Ammon's horn (tissue), 1 donor: ENCODE measurements around the gene IPO13.

Source experiments
- DNase-seq: peaks from one replicate; pipeline ENCODE4 v3.0.0-alpha.2; 2016; ENCODE audit warnings: low spot score

IPO13 gene

GRCh38 chr1:43987159-43987902, 40.6 kb downstream of the IPO13 start:
- DNase-seq, result no peak

GRCh38 chr1:43990271-43991199, 43.8 kb downstream of the IPO13 start:
- no peak for DNase-seq

GRCh38 chr1:43991200-43991475, 44.4 kb downstream of the IPO13 start:
- no peak for DNase-seq

- DNase-seq, result peak; percentile 85
Observed at GRCh38 chr1:43991476-43992231, 44.9 kb downstream of the IPO13 start, which contains the start of gene CCDC24. Gene CCDC24, plus strand, starts transcription at chr1:43991599. Its CDS starts 280 bp downstream, at chr1:43991879.

- DNase-seq, result no peak
Observed at GRCh38 chr1:43992232-43992995, 45.7 kb downstream of the IPO13 start.

GRCh38 chr1:43993206-43993914, 46.6 kb downstream of the IPO13 start:
- no peak for DNase-seq

GRCh38 chr1:43994071-43994470, 47.3 kb downstream of the IPO13 start:
- no peak for DNase-seq

- no peak for DNase-seq
Observed at GRCh38 chr1:43994794-43995790, 48.3 kb downstream of the IPO13 start.

- no peak for DNase-seq
Observed at GRCh38 chr1:43995984-43996732, 49.4 kb downstream of the IPO13 start.

GRCh38 chr1:43996733-43997115, 50.0 kb downstream of the IPO13 start:
- DNase-seq, result no peak

- no peak for DNase-seq
Observed at GRCh38 chr1:43997295-43997999, 50.7 kb downstream of the IPO13 start.

GRCh38 chr1:43998000-43998378, 51.2 kb downstream of the IPO13 start:
- no peak for DNase-seq

- no peak for DNase-seq
Observed at GRCh38 chr1:43999455-43999854, 52.7 kb downstream of the IPO13 start.

- no peak for DNase-seq
Observed at GRCh38 chr1:44000122-44000665, 53.4 kb downstream of the IPO13 start.

GRCh38 chr1:44002165-44002564, 55.4 kb downstream of the IPO13 start:
- DNase-seq, result no peak

- DNase-seq, result no peak
Observed at GRCh38 chr1:44002606-44003157, 55.9 kb downstream of the IPO13 start.

- DNase-seq, result no peak
Observed at GRCh38 chr1:44008259-44008658, 61.5 kb downstream of the IPO13 start.

- DNase-seq, result peak; percentile 93
Observed at GRCh38 chr1:44010935-44011471, 64.3 kb downstream of the IPO13 start.
